H9 (cell line): ENCODE data around the gene CDX2. TPM values are rescaled to one million over a fixed set of nuclear protein-coding genes. Genes with fewer than 3 reads are reported as not detected.

Experiments used
- DNase-seq: peaks from one replicate; pipeline ENCODE4 v3.0.0-alpha.2; 2017
- H2AFZ ChIP-seq: one replicate; pipeline ENCODE4 v1.6.1; 2013; ENCODE audit warnings: mild to moderate bottlenecking, low read length, control low read depth, moderate library complexity
- H2AK5ac ChIP-seq: 2 replicates; pipeline ENCODE4 v1.6.1; 2013; ENCODE audit warnings: low read length, control low read depth, mixed read lengths; ENCODE audit not compliant: insufficient read length
- H2BK120ac ChIP-seq: one replicate; pipeline ENCODE4 v1.6.1; 2013; ENCODE audit warnings: low read depth, mild to moderate bottlenecking, low read length, control low read depth, inconsistent platforms; ENCODE audit not compliant: poor library complexity, severe bottlenecking
- H2BK12ac ChIP-seq: 2 replicates; pipeline ENCODE4 v1.6.1; 2013; ENCODE audit warnings: low read length, control low read depth, mixed read lengths, low read depth; ENCODE audit not compliant: insufficient read length
- H2BK15ac ChIP-seq: 2 replicates; pipeline ENCODE4 v1.6.1; 2013; ENCODE audit warnings: low read depth, low read length, control low read depth
- H2BK20ac ChIP-seq: one replicate; pipeline ENCODE4 v1.6.1; 2013; ENCODE audit warnings: low read depth, mild to moderate bottlenecking, low read length, control low read depth, inconsistent platforms; ENCODE audit not compliant: poor library complexity, severe bottlenecking
- H2BK5ac ChIP-seq: 2 replicates; pipeline ENCODE4 v1.6.1; 2013; ENCODE audit warnings: low read length, control low read depth, mixed read lengths; ENCODE audit not compliant: insufficient read length
- H3K14ac ChIP-seq: 2 replicates; pipeline ENCODE4 v1.6.1; 2013; ENCODE audit warnings: low read length, control low read depth; ENCODE audit not compliant: insufficient read depth
- H3K18ac ChIP-seq: 2 replicates; pipeline ENCODE4 v1.6.1; 2013; ENCODE audit warnings: low read depth, mild to moderate bottlenecking, mixed read lengths, low read length, control low read depth; ENCODE audit not compliant: insufficient read length
- H3K23ac ChIP-seq: 2 replicates; pipeline ENCODE4 v1.6.1; 2013; ENCODE audit warnings: low read length, control low read depth, mixed read lengths, low read depth; ENCODE audit not compliant: insufficient read length
- H3K23me2 ChIP-seq: 2 replicates; pipeline ENCODE4 v1.6.1; 2013; ENCODE audit warnings: low read depth, mild to moderate bottlenecking, mixed read lengths, low read length, control low read depth; ENCODE audit not compliant: insufficient read length, poor library complexity, severe bottlenecking
- H3K27ac ChIP-seq: 2 replicates; pipeline ENCODE4 v1.5.1; 2013; ENCODE audit warnings: low read length, control low read depth, mixed read lengths, low read depth; ENCODE audit not compliant: insufficient read length
- H3K27me3 ChIP-seq: 2 replicates; pipeline ENCODE4 v1.6.1; 2013; ENCODE audit warnings: low read length, control low read depth, inconsistent platforms; ENCODE audit not compliant: insufficient read depth
- H3K4ac ChIP-seq: 2 replicates; pipeline ENCODE4 v1.6.1; 2013; ENCODE audit warnings: low read depth, mild to moderate bottlenecking, control low read depth, inconsistent platforms, low read length, moderate library complexity
- H3K4me1 ChIP-seq: 2 replicates; pipeline ENCODE4 v1.6.1; 2013; ENCODE audit warnings: low read length, control low read depth, inconsistent platforms; ENCODE audit not compliant: insufficient read depth
- H3K4me2 ChIP-seq: 2 replicates; pipeline ENCODE4 v1.6.1; 2013; ENCODE audit warnings: low read length, control low read depth, mixed read lengths; ENCODE audit not compliant: insufficient read length, insufficient read depth
- H3K56ac ChIP-seq: 2 replicates; pipeline ENCODE4 v1.6.1; 2013; ENCODE audit warnings: low read depth, mild to moderate bottlenecking, mixed read lengths, low read length, control low read depth; ENCODE audit not compliant: insufficient read length
- H3K79me1 ChIP-seq: 2 replicates; pipeline ENCODE4 v1.6.1; 2013; ENCODE audit warnings: low read depth, mild to moderate bottlenecking, moderate library complexity, low read length, control low read depth, inconsistent platforms; ENCODE audit not compliant: insufficient read depth, poor library complexity, severe bottlenecking
- H3K79me2 ChIP-seq: 2 replicates; pipeline ENCODE4 v1.6.1; 2013; ENCODE audit warnings: low read length, control low read depth, inconsistent platforms; ENCODE audit not compliant: insufficient read depth
- H3K9ac ChIP-seq: 2 replicates; pipeline ENCODE4 v1.6.1; 2013; ENCODE audit warnings: low read length, control low read depth, mixed read lengths; ENCODE audit not compliant: insufficient read length; ENCODE audit errors: extremely low read depth
- H3K9me3 ChIP-seq: one replicate; pipeline ENCODE4 v1.6.1; 2013; ENCODE audit warnings: low read depth, low read length, inconsistent platforms; ENCODE audit not compliant: control insufficient read depth
- H3T11ph ChIP-seq: one replicate; pipeline ENCODE4 v1.6.1; 2013; ENCODE audit warnings: mild to moderate bottlenecking, low read length, control low read depth, inconsistent platforms
- H4K20me1 ChIP-seq: one replicate; pipeline ENCODE4 v1.6.1; 2013; ENCODE audit not compliant: control insufficient read depth, insufficient read length, insufficient read depth
- H4K5ac ChIP-seq: 2 replicates; pipeline ENCODE4 v1.6.1; 2013; ENCODE audit warnings: low read depth, mild to moderate bottlenecking, mixed read lengths, low read length, control low read depth; ENCODE audit not compliant: insufficient read length
- H4K8ac ChIP-seq: replicated peaks from 2 replicates; pipeline ENCODE4 v1.6.1; 2013; ENCODE audit warnings: low read length, control low read depth, mixed read lengths, low read depth; ENCODE audit not compliant: insufficient read length
- H4K91ac ChIP-seq: 2 replicates; pipeline ENCODE4 v1.6.1; 2013; ENCODE audit warnings: low read depth, mild to moderate bottlenecking, moderate library complexity, mixed read lengths, low read length, control low read depth; ENCODE audit not compliant: insufficient read length
- H3K27ac Mint-ChIP-seq, 3 experiments: 2 replicates in 2 of 3; 3 replicates in 1 of 3; pipeline ENCODE4 v1.8.0; 2020 to 2021; ENCODE audit warnings: mixed read lengths in 3 of 3, mild to moderate bottlenecking in 1 of 3, moderate library complexity in 1 of 3
- H3K27me3 Mint-ChIP-seq: 2 replicates; pipeline ENCODE4 v1.8.0; 2021; ENCODE audit warnings: low read depth, mild to moderate bottlenecking, moderate library complexity, mixed read lengths
- H3K36me3 Mint-ChIP-seq, 3 experiments: 2 replicates in 2 of 3; 3 replicates in 1 of 3; pipeline ENCODE4 v1.8.0; 2020 to 2021; ENCODE audit warnings: low read depth in 3 of 3, mixed read lengths in 3 of 3; ENCODE audit not compliant: insufficient read depth in 1 of 3
- H3K4me1 Mint-ChIP-seq, 2 experiments: 2 replicates each; pipeline ENCODE4 v1.8.0; 2020; ENCODE audit warnings: mixed read lengths in 2 of 2
- H3K4me3 Mint-ChIP-seq, 2 experiments: 2 replicates in 1 of 2; 3 replicates in 1 of 2; pipeline ENCODE4 v1.8.0; 2020 to 2021; ENCODE audit warnings: mild to moderate bottlenecking in 2 of 2, mixed read lengths in 2 of 2, moderate library complexity in 1 of 2
- H3K9me3 Mint-ChIP-seq, 2 experiments: 2 replicates in 1 of 2; 3 replicates in 1 of 2; pipeline ENCODE4 v1.8.0; 2020; ENCODE audit warnings: mild to moderate bottlenecking in 2 of 2, mixed read lengths in 2 of 2, moderate library complexity in 1 of 2
- CTCF ChIP-seq: fragments of 200-600 bp; sonication (generic); conservative IDR thresholded peaks from 3 replicates; pipeline ENCODE4 v1.8.0; 2021; ENCODE audit warnings: antibody characterized with exemption, mild to moderate bottlenecking
- WGBS: extraction: QIAGEN DNeasy Blood & Tissue Kit; methylation state at CpG from one replicate; pipeline ENCODE4 v1.1.7; 2013; ENCODE audit warnings: missing lambda C conversion rate, low lambda C conversion rate, mixed read lengths; ENCODE audit not compliant: insufficient read length; ENCODE audit errors: extremely low coverage; 5-methylcytosine and 5-hydroxymethylcytosine counted together
- total RNA-seq: library from RNA; stranded (reverse); gene quantifications from 2 replicates; pipeline ENCODE4 v1.2.1, GENCODE V29; 2021

The CDX2 gene
- total RNA-seq, 1 experiment from 2014 or later = not detected

GRCh38 chr13:27977476-27978300, 8.6 kb upstream of the CDX2 start:
- H3K79me2 ChIP-seq = no peaks in the 10 kb centered on the region
- H4K8ac ChIP-seq = no peak overlapping the region
- no peak overlapping the region for H2BK12ac ChIP-seq
- peaks cover 7 to 25% of the 10 kb centered on the region in 2 experiments for H3K9me3 Mint-ChIP-seq
- peaks cover 2% of the 10 kb centered on the region for H4K20me1 ChIP-seq
- peaks cover 100% of the 10 kb centered on the region for H3K27me3 Mint-ChIP-seq
- H3K23ac ChIP-seq = no peak overlapping the region
- H2AFZ ChIP-seq = no peak overlapping the region
- H3K36me3 Mint-ChIP-seq = peaks cover 0 to 2% (median 0%) of the 10 kb centered on the region in 3 experiments; a peak in 2 of 7 replicates
- H2BK120ac ChIP-seq = no peak overlapping the region
- H3K23me2 ChIP-seq = no peaks in the 10 kb centered on the region
- H2BK5ac ChIP-seq = no peak overlapping the region
- H3K9me3 ChIP-seq = no peaks in the 10 kb centered on the region
- peaks cover 10 to 22% of the 10 kb centered on the region in 2 experiments for H3K4me1 Mint-ChIP-seq
- no peak overlapping the region for H3K9ac ChIP-seq
- no peak overlapping the region for H3K4ac ChIP-seq
- H3K14ac ChIP-seq = no peak overlapping the region
- DNase-seq = peak; percentile 60
- H3K18ac ChIP-seq = no peak overlapping the region
- 0 out of 3 replicates have a peak, but pooled peaks have one; percentile 18 for TF ChIP-seq CTCF
- H4K5ac ChIP-seq = no peak overlapping the region
- H3K27ac Mint-ChIP-seq = no peak overlapping the region
- H3K79me1 ChIP-seq = no peaks in the 10 kb centered on the region
- peak overlapping the region in 1 of 2 experiments; percentile 70; a peak in 3 of 5 replicates for H3K4me3 Mint-ChIP-seq
- no peak overlapping the region for H3K56ac ChIP-seq
- H3K4me1 ChIP-seq = no peaks in the 10 kb centered on the region
- H3K27me3 ChIP-seq = peaks cover 99% of the 10 kb centered on the region
- no peak overlapping the region for H3K27ac ChIP-seq
- H3T11ph ChIP-seq = no peak overlapping the region
- H3K4me2 ChIP-seq = peak overlapping the region; percentile 38
- H2BK15ac ChIP-seq = no peak overlapping the region
- no peak overlapping the region for H4K91ac ChIP-seq
- no peak overlapping the region for H2BK20ac ChIP-seq
- H2AK5ac ChIP-seq = no peak overlapping the region
- no CpG with 5 or more reads among the region's 80 CpGs for WGBS
